GM23338 (cell line): Measurements from ENCODE around the gene TMEM43. TPM values are rescaled to one million over a fixed set of nuclear protein-coding genes. Genes with fewer than 3 reads are reported as not detected.

Experiments used
- ATAC-seq: fragments of 200-7000 bp; cut with Tn5 transposase; 3 replicates; pipeline ENCODE4 v1.9.1; 2020
- DNase-seq: peaks from one replicate; pipeline ENCODE4 v3.0.0-alpha.2; 2015; ENCODE audit warnings: low spot score
- H2AFZ ChIP-seq: fragments of 200-600 bp; sonication (generic); 2 replicates; pipeline ENCODE4 v1.8.0; 2016; ENCODE audit warnings: antibody characterized with exemption, mild to moderate bottlenecking, moderate library complexity
- H3F3A ChIP-seq: fragments of 200-600 bp; sonication (generic); replicated peaks from 2 replicates; pipeline ENCODE4 v1.8.0; 2017; ENCODE audit warnings: antibody characterized with exemption, mixed run types, low read depth
- H3K27ac ChIP-seq: fragments of 200-600 bp; sonication (generic); 2 replicates; pipeline ENCODE4 v1.6.1; 2016; ENCODE audit warnings: low read depth
- H3K27me3 ChIP-seq: fragments of 200-600 bp; sonication (generic); 2 replicates; pipeline ENCODE4 v1.8.0; 2016; ENCODE audit warnings: mild to moderate bottlenecking, mixed run types, moderate library complexity; ENCODE audit not compliant: insufficient read depth
- H3K36me3 ChIP-seq: fragments of 200-600 bp; sonication (generic); 2 replicates; pipeline ENCODE4 v1.8.0; 2016; ENCODE audit warnings: mild to moderate bottlenecking; ENCODE audit not compliant: insufficient read depth
- H3K4me1 ChIP-seq: fragments of 200-600 bp; sonication (generic); 2 replicates; pipeline ENCODE4 v1.8.0; 2016; ENCODE audit warnings: mild to moderate bottlenecking, moderate library complexity; ENCODE audit not compliant: insufficient read depth
- H3K4me2 ChIP-seq: fragments of 200-600 bp; sonication (generic); 2 replicates; pipeline ENCODE4 v1.7.1; 2017; ENCODE audit warnings: mixed run types
- H3K4me3 ChIP-seq: fragments of 200-600 bp; sonication (generic); 2 replicates; pipeline ENCODE4 v1.6.1; 2016; ENCODE audit warnings: mixed run types
- H3K79me2 ChIP-seq: fragments of 200-600 bp; sonication (generic); replicated peaks from 2 replicates; pipeline ENCODE4 v1.8.0; 2017; ENCODE audit warnings: mild to moderate bottlenecking; ENCODE audit not compliant: insufficient read depth
- H3K9me2 ChIP-seq: fragments of 200-600 bp; sonication (generic); 2 replicates; pipeline ENCODE4 v1.8.0; 2017; ENCODE audit not compliant: insufficient read depth
- H4K20me1 ChIP-seq: fragments of 200-600 bp; sonication (generic); replicated peaks from 2 replicates; pipeline ENCODE4 v1.8.0; 2017; ENCODE audit warnings: mild to moderate bottlenecking; ENCODE audit not compliant: insufficient read depth
- H3K27ac Mint-ChIP-seq: 2 replicates; pipeline ENCODE4 v1.8.0; 2020; ENCODE audit warnings: inconsistent platforms, mild to moderate bottlenecking, moderate library complexity, mixed read lengths
- H3K27me3 Mint-ChIP-seq: 3 replicates; pipeline ENCODE4 v1.8.0; 2022; ENCODE audit warnings: low read depth, mild to moderate bottlenecking, moderate library complexity, mixed read lengths, inconsistent platforms; ENCODE audit not compliant: insufficient read depth, poor library complexity
- H3K36me3 Mint-ChIP-seq: 3 replicates; pipeline ENCODE4 v1.8.0; 2021; ENCODE audit warnings: low read depth, mild to moderate bottlenecking, inconsistent platforms, moderate library complexity, mixed read lengths
- H3K4me1 Mint-ChIP-seq: 3 replicates; pipeline ENCODE4 v1.8.0; 2020; ENCODE audit warnings: mild to moderate bottlenecking, inconsistent platforms, mixed read lengths
- H3K4me3 Mint-ChIP-seq: 3 replicates; pipeline ENCODE4 v1.8.0; 2021; ENCODE audit warnings: moderate library complexity, mild to moderate bottlenecking, inconsistent platforms, mixed read lengths
- H3K9me3 Mint-ChIP-seq: 3 replicates; pipeline ENCODE4 v1.8.0; 2020; ENCODE audit warnings: moderate library complexity, mild to moderate bottlenecking, inconsistent platforms, mixed read lengths
- CREB1 ChIP-seq: fragments of 250-450 bp; sonication (Bioruptor Pico); IDR thresholded peaks from 2 replicates; pipeline ENCODE4 v1.5.0; 2020; ENCODE audit warnings: low read depth, mild to moderate bottlenecking, moderate library complexity
- EZH2 ChIP-seq: fragments of 200-600 bp; sonication (generic); IDR thresholded peaks from one replicate; pipeline ENCODE4 v1.8.0; 2017; ENCODE audit warnings: antibody characterized with exemption, mild to moderate bottlenecking, low read depth; ENCODE audit not compliant: unreplicated experiment
- EZH2phosphoT487 ChIP-seq: fragments of 200-600 bp; sonication (generic); IDR thresholded peaks from one replicate; pipeline ENCODE4 v1.8.1; 2018; ENCODE audit warnings: antibody characterized with exemption; ENCODE audit not compliant: unreplicated experiment
- JUNB ChIP-seq: IDR thresholded peaks from one replicate; pipeline ENCODE4 v1.6.1; 2016; ENCODE audit warnings: antibody characterized with exemption; ENCODE audit not compliant: unreplicated experiment
- NANOG ChIP-seq: IDR thresholded peaks from 2 replicates; pipeline ENCODE4 v1.6.1; 2016; ENCODE audit warnings: antibody characterized with exemption, borderline replicate concordance
- POLR2AphosphoS5 ChIP-seq: IDR thresholded peaks from 2 replicates; pipeline ENCODE4 v1.6.1; 2016; ENCODE audit warnings: antibody characterized with exemption, low read depth
- STAT1 ChIP-seq: IDR thresholded peaks from one replicate; pipeline ENCODE4 v1.6.1; 2016; ENCODE audit warnings: antibody characterized with exemption; ENCODE audit not compliant: unreplicated experiment
- ZNF114 ChIP-seq: fragments of 250-450 bp; sonication (Bioruptor Pico); IDR thresholded peaks from 2 replicates; pipeline ENCODE4 v1.5.0; 2020; ENCODE audit warnings: mild to moderate bottlenecking, moderate library complexity
- ZNF331 ChIP-seq: fragments of 250-450 bp; sonication (Bioruptor Pico); IDR thresholded peaks from 2 replicates; pipeline ENCODE4 v1.5.0; 2020; ENCODE audit warnings: low read depth, mild to moderate bottlenecking, moderate library complexity
- polyA plus RNA-seq: library from polyadenylated mRNA; unstranded; fragments of >200 nt; fragmentation: Nextera tagmentation; extraction: Ambion mirVana; gene quantifications from 2 replicates; pipeline ENCODE4 v1.2.1, GENCODE V29; 2016
- total RNA-seq: library from RNA; depleted of rRNA; stranded (reverse); fragments of >200 nt; shearing (Covaris generic); gene quantifications from 2 replicates; pipeline ENCODE4 v1.2.3, GENCODE V29; 2014
- TF ChIP-seq, protein P1 (sequence below): IDR thresholded peaks from one replicate; pipeline ENCODE4 v1.6.1; 2018; ENCODE audit warnings: antibody characterized with exemption; ENCODE audit not compliant: unreplicated experiment
- TF ChIP-seq, protein P2 (sequence below): IDR thresholded peaks from 2 replicates; pipeline ENCODE4 v1.6.1; 2016; ENCODE audit warnings: antibody characterized with exemption
- TF ChIP-seq, protein P3 (sequence below), 2 experiments: fragments of 200-600 bp in 1 of 2; sonication (generic) in 1 of 2; conservative IDR thresholded peaks; 2 replicates each; pipeline versions ENCODE4 v1.5.1 to v1.6.1; 2016 to 2017; ENCODE audit warnings: antibody characterized with exemption in 2 of 2, low read depth in 2 of 2, mild to moderate bottlenecking in 2 of 2, moderate library complexity in 1 of 2

TMEM43 gene
- total and polyA plus RNA-seq, 2 experiments from 2014 or later: 15.9 to 34.7 TPM

DNA sequence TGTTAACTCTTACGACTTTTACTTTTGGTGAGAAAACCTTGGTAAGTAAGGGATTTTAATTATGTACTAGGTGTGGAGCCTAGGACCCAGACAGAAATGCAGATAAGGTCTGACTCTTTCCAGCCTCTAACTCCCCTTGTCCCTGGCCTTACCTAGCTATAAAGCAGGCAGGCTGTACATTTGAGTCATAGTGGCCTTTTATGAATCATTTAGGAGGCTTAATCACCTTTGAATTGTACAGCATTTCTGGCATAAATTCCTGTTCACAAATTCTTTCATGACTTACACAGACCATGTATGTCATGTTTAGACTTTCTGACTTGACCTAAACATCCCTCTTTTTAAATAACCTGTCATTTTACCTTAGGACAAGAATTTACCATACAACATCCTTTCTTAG is 47.5 kb upstream of the TMEM43 start (continued):
- TF ChIP-seq, protein P1, sequence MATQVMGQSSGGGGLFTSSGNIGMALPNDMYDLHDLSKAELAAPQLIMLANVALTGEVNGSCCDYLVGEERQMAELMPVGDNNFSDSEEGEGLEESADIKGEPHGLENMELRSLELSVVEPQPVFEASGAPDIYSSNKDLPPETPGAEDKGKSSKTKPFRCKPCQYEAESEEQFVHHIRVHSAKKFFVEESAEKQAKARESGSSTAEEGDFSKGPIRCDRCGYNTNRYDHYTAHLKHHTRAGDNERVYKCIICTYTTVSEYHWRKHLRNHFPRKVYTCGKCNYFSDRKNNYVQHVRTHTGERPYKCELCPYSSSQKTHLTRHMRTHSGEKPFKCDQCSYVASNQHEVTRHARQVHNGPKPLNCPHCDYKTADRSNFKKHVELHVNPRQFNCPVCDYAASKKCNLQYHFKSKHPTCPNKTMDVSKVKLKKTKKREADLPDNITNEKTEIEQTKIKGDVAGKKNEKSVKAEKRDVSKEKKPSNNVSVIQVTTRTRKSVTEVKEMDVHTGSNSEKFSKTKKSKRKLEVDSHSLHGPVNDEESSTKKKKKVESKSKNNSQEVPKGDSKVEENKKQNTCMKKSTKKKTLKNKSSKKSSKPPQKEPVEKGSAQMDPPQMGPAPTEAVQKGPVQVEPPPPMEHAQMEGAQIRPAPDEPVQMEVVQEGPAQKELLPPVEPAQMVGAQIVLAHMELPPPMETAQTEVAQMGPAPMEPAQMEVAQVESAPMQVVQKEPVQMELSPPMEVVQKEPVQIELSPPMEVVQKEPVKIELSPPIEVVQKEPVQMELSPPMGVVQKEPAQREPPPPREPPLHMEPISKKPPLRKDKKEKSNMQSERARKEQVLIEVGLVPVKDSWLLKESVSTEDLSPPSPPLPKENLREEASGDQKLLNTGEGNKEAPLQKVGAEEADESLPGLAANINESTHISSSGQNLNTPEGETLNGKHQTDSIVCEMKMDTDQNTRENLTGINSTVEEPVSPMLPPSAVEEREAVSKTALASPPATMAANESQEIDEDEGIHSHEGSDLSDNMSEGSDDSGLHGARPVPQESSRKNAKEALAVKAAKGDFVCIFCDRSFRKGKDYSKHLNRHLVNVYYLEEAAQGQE: no peak
- TF ChIP-seq EZH2phosphoT487 (no peak), POLR2AphosphoS5 (no peak), STAT1 (no peak), ZNF114 (CRISPR knock-in tag) (no peak), NANOG (no peak), JUNB (no peak), EZH2 (no peak), ZNF331 (CRISPR knock-in tag) (no peak), CREB1 (CRISPR knock-in tag) (no peak)
- TF ChIP-seq, protein P2, sequence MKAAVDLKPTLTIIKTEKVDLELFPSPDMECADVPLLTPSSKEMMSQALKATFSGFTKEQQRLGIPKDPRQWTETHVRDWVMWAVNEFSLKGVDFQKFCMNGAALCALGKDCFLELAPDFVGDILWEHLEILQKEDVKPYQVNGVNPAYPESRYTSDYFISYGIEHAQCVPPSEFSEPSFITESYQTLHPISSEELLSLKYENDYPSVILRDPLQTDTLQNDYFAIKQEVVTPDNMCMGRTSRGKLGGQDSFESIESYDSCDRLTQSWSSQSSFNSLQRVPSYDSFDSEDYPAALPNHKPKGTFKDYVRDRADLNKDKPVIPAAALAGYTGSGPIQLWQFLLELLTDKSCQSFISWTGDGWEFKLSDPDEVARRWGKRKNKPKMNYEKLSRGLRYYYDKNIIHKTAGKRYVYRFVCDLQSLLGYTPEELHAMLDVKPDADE: no peak
- TF ChIP-seq, protein P3, sequence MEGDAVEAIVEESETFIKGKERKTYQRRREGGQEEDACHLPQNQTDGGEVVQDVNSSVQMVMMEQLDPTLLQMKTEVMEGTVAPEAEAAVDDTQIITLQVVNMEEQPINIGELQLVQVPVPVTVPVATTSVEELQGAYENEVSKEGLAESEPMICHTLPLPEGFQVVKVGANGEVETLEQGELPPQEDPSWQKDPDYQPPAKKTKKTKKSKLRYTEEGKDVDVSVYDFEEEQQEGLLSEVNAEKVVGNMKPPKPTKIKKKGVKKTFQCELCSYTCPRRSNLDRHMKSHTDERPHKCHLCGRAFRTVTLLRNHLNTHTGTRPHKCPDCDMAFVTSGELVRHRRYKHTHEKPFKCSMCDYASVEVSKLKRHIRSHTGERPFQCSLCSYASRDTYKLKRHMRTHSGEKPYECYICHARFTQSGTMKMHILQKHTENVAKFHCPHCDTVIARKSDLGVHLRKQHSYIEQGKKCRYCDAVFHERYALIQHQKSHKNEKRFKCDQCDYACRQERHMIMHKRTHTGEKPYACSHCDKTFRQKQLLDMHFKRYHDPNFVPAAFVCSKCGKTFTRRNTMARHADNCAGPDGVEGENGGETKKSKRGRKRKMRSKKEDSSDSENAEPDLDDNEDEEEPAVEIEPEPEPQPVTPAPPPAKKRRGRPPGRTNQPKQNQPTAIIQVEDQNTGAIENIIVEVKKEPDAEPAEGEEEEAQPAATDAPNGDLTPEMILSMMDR (conservative IDR thresholded peaks at IDR 0.05; ENCODE audit: low read depth in 2 of 2): no peak

DNA sequence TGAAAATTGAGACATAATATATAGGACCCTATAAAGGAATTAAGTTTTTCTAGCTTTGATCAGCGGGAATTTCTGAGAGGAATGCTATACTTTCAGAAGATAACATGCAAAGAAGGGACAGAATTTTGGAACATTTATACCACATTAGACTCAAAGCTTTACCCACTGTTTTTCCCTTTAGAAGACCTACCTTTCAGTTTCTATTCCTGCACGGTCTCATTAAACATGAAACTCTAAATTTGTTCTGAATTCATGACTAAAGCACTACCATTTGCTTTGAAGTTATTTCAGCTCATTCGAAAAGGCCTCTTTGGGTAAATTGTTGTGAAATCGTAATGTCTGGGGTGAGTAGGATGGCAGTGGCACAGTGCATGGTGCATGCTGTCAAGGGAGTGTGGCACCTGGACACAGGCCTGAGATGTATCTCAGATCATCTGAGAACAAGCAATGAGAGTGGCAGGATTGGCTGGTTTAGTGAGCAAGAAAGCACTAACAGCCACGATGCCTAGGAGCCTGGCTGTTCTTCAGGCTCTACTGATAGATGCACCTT is 42.7 kb upstream of the TMEM43 start:
- no peak for DNase-seq
- Histone ChIP-seq H2AFZ (no peak overlapping the region), H4K20me1 (no peaks in the 10 kb centered on the region), H3K4me3 (no peak overlapping the region), H3K4me2 (no peak overlapping the region), H3K27me3 (no peaks in the 10 kb centered on the region), H3K4me1 (no peaks in the 10 kb centered on the region), H3K36me3 (no peaks in the 10 kb centered on the region), H3F3A (no peaks in the 10 kb centered on the region), H3K79me2 (no peaks in the 10 kb centered on the region), H3K9me2 (peaks cover 6% of the 10 kb centered on the region; the same call in 1 of the 2 replicates), H3K27ac (no peak overlapping the region)
- no peaks in the 10 kb centered on the region; the same call in 1 of the 3 replicates for H3K36me3 Mint-ChIP-seq
- peaks cover 43% of the 10 kb centered on the region for H3K9me3 Mint-ChIP-seq
- no peaks in the 10 kb centered on the region for H3K4me1 Mint-ChIP-seq
- H3K4me3 Mint-ChIP-seq: no peak overlapping the region
- no peak overlapping the region for H3K27ac Mint-ChIP-seq
- no peak for ATAC-seq
- peaks cover 3% of the 10 kb centered on the region for H3K27me3 Mint-ChIP-seq
- TF ChIP-seq, protein P3 (conservative IDR thresholded peaks at IDR 0.05; ENCODE audit: low read depth in 2 of 2): no peak
- no peak for TF ChIP-seq STAT1
- TF ChIP-seq ZNF331 (CRISPR knock-in tag): no peak
